Endothelial cell of umbilical vein (primary cell): ENCODE data around the gene NUTF2. TPM values are rescaled to one million over a fixed set of nuclear protein-coding genes. Genes with fewer than 3 reads are reported as not detected.

Experiments used
- BruUV-seq: library from RNA; stranded (reverse); fragments of 400-500 nt; replicated peaks from 2 replicates; lab custom pipeline; 2021; lab: Mats Ljungman, UMichigan
- CTCF ChIA-PET: fragments of 300-600, 350-600 bp; sonication (Branson Sonifier 250); formaldehyde crosslinking; loops from one replicate; lab custom pipeline; 2021; ENCODE audit warnings: antibody characterized with exemption, inconsistent platforms; lab: Charles Lee
- POLR2A ChIA-PET: fragments of 300-600, 350-600 bp; sonication (Branson Sonifier 250); formaldehyde crosslinking; loops from one replicate; lab custom pipeline; 2021; ENCODE audit warnings: antibody characterized with exemption, inconsistent platforms; lab: Charles Lee
- DNase-seq: peaks from one replicate; pipeline ENCODE4 v3.0.0-alpha.2; 2011; ENCODE audit warnings: low read depth, low spot score
- FAIRE-seq: peaks from 2 replicates; lab custom pipeline; 2011; peaks lifted over from hg19 to GRCh38; lab: Jason Lieb, UNC
- H2AFZ ChIP-seq: 2 replicates; pipeline ENCODE4 v1.6.0; 2012; ENCODE audit warnings: low read depth, low read length, control low read depth, inconsistent platforms
- H3K27ac ChIP-seq: 2 replicates; pipeline ENCODE4 v1.5.1; 2011; ENCODE audit warnings: low read depth, mild to moderate bottlenecking, control low read depth, low read length, moderate library complexity; ENCODE audit not compliant: insufficient read depth
- H3K27me3 ChIP-seq, 2 experiments: 2 replicates each; pipeline versions ENCODE4 v1.6.0 to v1.6.1; 2011; ENCODE audit warnings: low read length in 2 of 2, mixed read lengths in 1 of 2; ENCODE audit not compliant: control insufficient read depth in 2 of 2, insufficient read depth in 2 of 2
- H3K36me3 ChIP-seq, 2 experiments: 2 replicates in 1 of 2; 3 replicates in 1 of 2; pipeline ENCODE4 v1.5.1; 2011; ENCODE audit warnings: low read length in 2 of 2, mild to moderate bottlenecking in 1 of 2, moderate library complexity in 1 of 2; ENCODE audit not compliant: control insufficient read depth in 2 of 2, insufficient read depth in 2 of 2; ENCODE audit errors: extremely low read depth in 1 of 2
- H3K4me1 ChIP-seq: 3 replicates; pipeline ENCODE4 v1.5.1; 2011; ENCODE audit warnings: mild to moderate bottlenecking, low read length; ENCODE audit not compliant: control insufficient read depth, insufficient read depth; ENCODE audit errors: extremely low read depth
- H3K4me2 ChIP-seq: 2 replicates; pipeline ENCODE4 v1.6.1; 2011; ENCODE audit warnings: low read length, control low read depth, mixed read lengths; ENCODE audit not compliant: insufficient read depth
- H3K4me3 ChIP-seq, 3 experiments: fragments of 200-600 bp in 1 of 3; sonication (generic), shearing (Covaris generic) in 1 of 3; replicated peaks in 1 of 3; 2 replicates each; pipeline ENCODE4 v1.5.1; 2011 to 2016; ENCODE audit warnings: control low read depth in 3 of 3, low read length in 3 of 3, mild to moderate bottlenecking in 2 of 3, inconsistent platforms in 1 of 3, low read depth in 1 of 3, moderate library complexity in 1 of 3; ENCODE audit not compliant: insufficient read depth in 1 of 3
- H3K79me2 ChIP-seq: 2 replicates; pipeline ENCODE4 v1.6.0; 2012; ENCODE audit warnings: low read length, inconsistent platforms; ENCODE audit not compliant: control insufficient read depth, insufficient read depth
- H3K9ac ChIP-seq: replicated peaks from 2 replicates; pipeline ENCODE3; 2011; ENCODE audit warnings: low read length, control low read depth; ENCODE audit not compliant: insufficient read depth; ENCODE audit errors: extremely low read depth
- H3K9me1 ChIP-seq: replicated peaks from 3 replicates; pipeline ENCODE4 v1.6.0; 2011; ENCODE audit warnings: mild to moderate bottlenecking, low read length; ENCODE audit not compliant: control insufficient read depth, insufficient read depth; ENCODE audit errors: extremely low read depth
- H3K9me3 ChIP-seq: replicated peaks from 2 replicates; pipeline ENCODE4 v1.5.1; 2012; ENCODE audit warnings: low read length, inconsistent platforms; ENCODE audit not compliant: control insufficient read depth, insufficient read depth
- H4K20me1 ChIP-seq: replicated peaks from 2 replicates; pipeline ENCODE3; 2011; ENCODE audit warnings: mild to moderate bottlenecking, low read length; ENCODE audit not compliant: control insufficient read depth, insufficient read depth; ENCODE audit errors: extremely low read depth
- EZH2 ChIP-seq: IDR thresholded peaks from 2 replicates; pipeline ENCODE4 v1.6.1; 2012; ENCODE audit warnings: borderline replicate concordance, low read depth, mild to moderate bottlenecking, moderate library complexity, low read length, inconsistent platforms; ENCODE audit not compliant: severe bottlenecking
- FOS ChIP-seq: IDR thresholded peaks from 2 replicates; pipeline ENCODE4 v1.6.1; 2011; ENCODE audit warnings: mild to moderate bottlenecking, low read length, moderate library complexity, borderline replicate concordance; ENCODE audit not compliant: insufficient read depth
- GATA2 ChIP-seq: IDR thresholded peaks from 2 replicates; pipeline ENCODE4 v1.7.0; 2011; ENCODE audit warnings: low read depth, mild to moderate bottlenecking, moderate library complexity, mixed read lengths, low read length; ENCODE audit not compliant: insufficient read length, insufficient read depth
- JUN ChIP-seq: IDR thresholded peaks from 2 replicates; pipeline ENCODE4 v1.6.1; 2011; ENCODE audit warnings: borderline replicate concordance, low read depth; ENCODE audit not compliant: insufficient read length, insufficient read depth
- MAX ChIP-seq: IDR thresholded peaks from 2 replicates; pipeline ENCODE4 v1.6.1; 2011; ENCODE audit not compliant: insufficient read depth, insufficient read length
- MYC ChIP-seq: IDR thresholded peaks from one replicate; pipeline ENCODE4 v1.6.1; 2011; ENCODE audit warnings: mild to moderate bottlenecking, low read depth, low read length
- POLR2A ChIP-seq: IDR thresholded peaks from 2 replicates; pipeline ENCODE4 v1.6.1; 2012; ENCODE audit warnings: low read depth, mild to moderate bottlenecking, control low read depth, low read length
- POLR2AphosphoS5 ChIP-seq: IDR thresholded peaks from 2 replicates; pipeline ENCODE4 v1.6.1; 2012; ENCODE audit warnings: low read depth, mild to moderate bottlenecking, control low read depth, low read length, moderate library complexity; ENCODE audit not compliant: insufficient read depth
- dilution Hi-C: fragments of 300-500 bp; cut with MboI; formaldehyde crosslinking; loops from one replicate; pipeline ENCODE4 v1.15.0; 2019; ENCODE audit warnings: low sequenced_read_pairs; ENCODE audit not compliant: extremely low pct_ligation_motif_present
- intact Hi-C: fragments of 100-400 bp; cut with micrococcal nuclease; formaldehyde crosslinking; loops from one replicate; pipeline ENCODE4 v1.10.0; 2022
- polyA plus RNA-seq, 4 experiments: library from polyadenylated mRNA; depleted of rRNA in 3 of 4; stranded (reverse) in 3 of 4; unstranded in 1 of 4; fragments of >200 nt; gene quantifications; 2 replicates each; pipeline versions ENCODE4 v1.2.1 to v1.2.3, GENCODE V29; 2011 to 2012; ENCODE audit warnings: missing spikeins in 1 of 4
- total RNA-seq: library from RNA; stranded (reverse); gene quantifications from 2 replicates; pipeline ENCODE4 v1.2.3, GENCODE V29; 2021
- TF ChIP-seq, protein P1 (sequence below), 2 donors: IDR thresholded peaks; 1 replicate in 1 of 2; 2 replicates in 1 of 2; pipeline ENCODE4 v1.5.1; 2011; ENCODE audit warnings: low read length in 2 of 2, mild to moderate bottlenecking in 2 of 2, moderate library complexity in 2 of 2, control low read depth in 1 of 2, inconsistent platforms in 1 of 2, low read depth in 1 of 2; ENCODE audit not compliant: insufficient read depth in 1 of 2; ENCODE audit errors: extremely low read depth in 1 of 2

Gene NUTF2
- total and polyA plus RNA-seq, 2 donors (not counting 3 experiments of a cell fraction or from before 2014, with no cell fraction given) = 208 to 273 TPM

- no peak overlapping the region for H3K27ac ChIP-seq
- no peaks in the 10 kb centered on the region for H3K9me1 ChIP-seq
- DNase-seq (peak; percentile 41), FAIRE-seq (peak; percentile 46)
- H3K4me1 ChIP-seq = peaks cover 11% of the 10 kb centered on the region
- ChIA-PET POLR2A (no interaction called here), CTCF (interaction anchor here (0.5 kb wide), 1 partner anchor 11 kb away, joined by 4 read pairs; no protein-coding TSS in a partner anchor)
- BruUV-seq = no TSS peak
- peak overlapping the region in 2 of 3 experiments; percentile 81 to 90 for H3K4me3 ChIP-seq
- peak overlapping the region; percentile 89 for H3K9ac ChIP-seq
- no peak overlapping the region for H2AFZ ChIP-seq
- no peaks in the 10 kb centered on the region for H3K9me3 ChIP-seq
- dilution Hi-C loops (no loop called here), intact Hi-C loops (loop anchor here (10.0 kb wide), 1 partner anchor 280 kb away; the partner anchor contains the start of gene RIPOR1)
- no peaks in the 10 kb centered on the region for H3K27me3 ChIP-seq
- peaks cover 46% of the 10 kb centered on the region for H3K79me2 ChIP-seq
- TF ChIP-seq JUN (no peak), MYC (no peak), FOS (no peak), MAX (no peak), POLR2AphosphoS5 (no peak), POLR2A (no peak), GATA2 (no peak), EZH2 (no peak)
- TF ChIP-seq, protein P1, sequence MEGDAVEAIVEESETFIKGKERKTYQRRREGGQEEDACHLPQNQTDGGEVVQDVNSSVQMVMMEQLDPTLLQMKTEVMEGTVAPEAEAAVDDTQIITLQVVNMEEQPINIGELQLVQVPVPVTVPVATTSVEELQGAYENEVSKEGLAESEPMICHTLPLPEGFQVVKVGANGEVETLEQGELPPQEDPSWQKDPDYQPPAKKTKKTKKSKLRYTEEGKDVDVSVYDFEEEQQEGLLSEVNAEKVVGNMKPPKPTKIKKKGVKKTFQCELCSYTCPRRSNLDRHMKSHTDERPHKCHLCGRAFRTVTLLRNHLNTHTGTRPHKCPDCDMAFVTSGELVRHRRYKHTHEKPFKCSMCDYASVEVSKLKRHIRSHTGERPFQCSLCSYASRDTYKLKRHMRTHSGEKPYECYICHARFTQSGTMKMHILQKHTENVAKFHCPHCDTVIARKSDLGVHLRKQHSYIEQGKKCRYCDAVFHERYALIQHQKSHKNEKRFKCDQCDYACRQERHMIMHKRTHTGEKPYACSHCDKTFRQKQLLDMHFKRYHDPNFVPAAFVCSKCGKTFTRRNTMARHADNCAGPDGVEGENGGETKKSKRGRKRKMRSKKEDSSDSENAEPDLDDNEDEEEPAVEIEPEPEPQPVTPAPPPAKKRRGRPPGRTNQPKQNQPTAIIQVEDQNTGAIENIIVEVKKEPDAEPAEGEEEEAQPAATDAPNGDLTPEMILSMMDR (IDR thresholded peaks at IDR 0.05; ENCODE audit: extremely low read depth in 1 of 2, insufficient read depth in 1 of 2, low read depth in 1 of 2, low read length in 2 of 2) = no peak
- H4K20me1 ChIP-seq = no peaks in the 10 kb centered on the region
- peaks cover 0 to 9% of the 10 kb centered on the region in 2 experiments for H3K36me3 ChIP-seq
- peak overlapping the region; percentile 66 for H3K4me2 ChIP-seq
Observed at GRCh38 chr16:67804853-67805542, 41.7 kb upstream of the NUTF2 start.
